K562 (cell line): Measurements from ENCODE around the gene SMAGP. TPM values are rescaled to one million over a fixed set of nuclear protein-coding genes. Genes with fewer than 3 reads are reported as not detected.

Experiments
- ATAC-seq: fragments of 200-7000 bp; cut with Tn5 transposase; 3 replicates; pipeline ENCODE4 v1.9.1; 2020; ENCODE audit warnings: moderate library complexity
- BruUV-seq: library from RNA; stranded (reverse); fragments of 400-500 nt; replicated peaks from 2 replicates; lab custom pipeline; 2021; lab: Mats Ljungman, UMichigan
- CTCF ChIA-PET: fragments of 300-600 bp; formaldehyde crosslinking; extraction: SDS; loops from one replicate; lab custom pipeline; 2021; ENCODE audit warnings: low intra/inter-chr PET ratio; lab: Yijun Ruan, JAX
- POLR2A ChIA-PET: fragments of 300-600, 350-650 bp; sonication (Branson Sonifier 250); formaldehyde crosslinking; extraction: SDS; loops from one replicate; lab custom pipeline; 2021; ENCODE audit warnings: antibody characterized with exemption, inconsistent platforms; lab: Yijun Ruan, JAX
- DNase-seq, 4 experiments: peaks; one replicate each; pipeline versions ENCODE4 v3.0.0 to v3.0.0-alpha.2; 2011 to 2018; ENCODE audit warnings: low spot score in 3 of 4, mixed read lengths in 3 of 4; ENCODE audit errors: extremely low read depth in 1 of 4
- FAIRE-seq: peaks from 2 replicates; lab custom pipeline; 2011; peaks lifted over from hg19 to GRCh38; lab: Jason Lieb, UNC
- H2AFZ ChIP-seq: 2 replicates; pipeline ENCODE4 v1.6.0; 2011; ENCODE audit warnings: low read depth, low read length, control low read depth, inconsistent platforms
- H3K27ac ChIP-seq: fragments of 200-600 bp; 3 replicates; pipeline ENCODE4 v1.8.0; 2011; ENCODE audit warnings: low read depth, mild to moderate bottlenecking, control low read depth, inconsistent platforms, low read length, moderate library complexity, mixed read lengths; ENCODE audit errors: extremely low read depth
- H3K27me3 ChIP-seq, 2 experiments: fragments of 300-600 bp in 1 of 2; 2 replicates in 1 of 2; 3 replicates in 1 of 2; pipeline versions ENCODE4 v1.6.0 to v1.8.0; 2011; ENCODE audit warnings: inconsistent platforms in 2 of 2, low read length in 2 of 2, mild to moderate bottlenecking in 1 of 2, mixed read lengths in 1 of 2, moderate library complexity in 1 of 2; ENCODE audit not compliant: control insufficient read depth in 2 of 2, insufficient read depth in 2 of 2
- H3K36me3 ChIP-seq: fragments of 300-600 bp; 3 replicates; pipeline ENCODE4 v1.8.0; 2011; ENCODE audit warnings: mild to moderate bottlenecking, low read length, inconsistent platforms; ENCODE audit not compliant: control insufficient read depth, insufficient read depth
- H3K4me1 ChIP-seq, 2 experiments: fragments of 200-600 bp in 1 of 2; replicated peaks in 1 of 2; 2 replicates in 1 of 2; 3 replicates in 1 of 2; pipeline versions ENCODE4 v1.5.1 to v1.8.0; 2011; ENCODE audit warnings: inconsistent platforms in 2 of 2, low read length in 2 of 2, mild to moderate bottlenecking in 1 of 2, mixed read lengths in 1 of 2, moderate library complexity in 1 of 2; ENCODE audit not compliant: control insufficient read depth in 2 of 2, insufficient read depth in 2 of 2
- H3K4me2 ChIP-seq: 2 replicates; pipeline ENCODE4 v1.6.1; 2011; ENCODE audit warnings: low read length, control low read depth, inconsistent platforms, mixed read lengths; ENCODE audit not compliant: insufficient read depth
- H3K4me3 ChIP-seq: fragments of 200-600 bp; sonication (generic), shearing (Covaris generic); 2 replicates; pipeline ENCODE4 v1.5.1; 2016; ENCODE audit warnings: control low read depth, inconsistent platforms
- H3K79me2 ChIP-seq: fragments of 200-600 bp; 3 replicates; pipeline ENCODE4 v1.8.0; 2011; ENCODE audit warnings: low read length, inconsistent platforms; ENCODE audit not compliant: control insufficient read depth, insufficient read depth
- H3K9ac ChIP-seq, 2 experiments: 2 replicates each; pipeline versions ENCODE4 v1.6.0 to v1.6.1; 2011; ENCODE audit warnings: low read depth in 2 of 2, low read length in 2 of 2, control low read depth in 1 of 2, inconsistent platforms in 1 of 2, mild to moderate bottlenecking in 1 of 2, mixed read lengths in 1 of 2; ENCODE audit not compliant: insufficient read depth in 1 of 2
- H3K9me1 ChIP-seq: one replicate; pipeline ENCODE4 v1.6.0; 2011; ENCODE audit warnings: inconsistent platforms, mild to moderate bottlenecking, low read length, moderate library complexity; ENCODE audit not compliant: control insufficient read depth, insufficient read depth
- H3K9me3 ChIP-seq: replicated peaks from 2 replicates; pipeline ENCODE4 v1.5.1; 2011; ENCODE audit warnings: low read depth, low read length, inconsistent platforms; ENCODE audit not compliant: control insufficient read depth, insufficient read depth
- H4K20me1 ChIP-seq: replicated peaks from 2 replicates; pipeline ENCODE4 v1.6.1; 2011; ENCODE audit warnings: low read length, inconsistent platforms, mixed read lengths; ENCODE audit not compliant: control insufficient read depth, insufficient read depth
- CEBPB ChIP-seq: fragments of 450-650 bp; IDR thresholded peaks from 2 replicates; pipeline ENCODE4 v1.6.1; 2016; ENCODE audit warnings: missing genetic modification characterization, missing compliant biosample characterization
- CEBPG ChIP-seq, 3 experiments: fragments of 200-800 bp in 1 of 3; sonication (Bioruptor generic) in 1 of 3; sonication (generic) in 1 of 3; formaldehyde crosslinking in 1 of 3; IDR thresholded peaks in 2 of 3; conservative IDR thresholded peaks in 1 of 3; 2 replicates each; pipeline versions ENCODE4 v1.6.1 to v1.8.0; 2016 to 2022; ENCODE audit warnings: missing compliant biosample characterization in 2 of 3, missing genetic modification characterization in 2 of 3, mild to moderate bottlenecking in 1 of 3, missing genetic modification reagents in 1 of 3
- HLTF ChIP-seq: fragments of 450-650 bp; IDR thresholded peaks from 2 replicates; pipeline ENCODE4 v1.6.1; 2016
- KDM4B ChIP-seq, 2 experiments: fragments of 450-650 bp in 1 of 2; sonication (generic) in 1 of 2; IDR thresholded peaks; 2 replicates each; pipeline ENCODE4 v1.6.1; 2016 to 2017; ENCODE audit warnings: borderline replicate concordance in 2 of 2, antibody characterized with exemption in 1 of 2, low read depth in 1 of 2, mild to moderate bottlenecking in 1 of 2
- SETDB1 ChIP-seq: IDR thresholded peaks from one replicate; pipeline ENCODE4 v1.6.1; 2012; ENCODE audit warnings: low read length, control low read depth, inconsistent platforms
- SMARCA5 ChIP-seq: fragments of 450-650 bp; IDR thresholded peaks from 2 replicates; pipeline ENCODE4 v1.6.1; 2016
- ZBTB1 ChIP-seq: sonication (generic); formaldehyde crosslinking; IDR thresholded peaks from 2 replicates; pipeline ENCODE4 v1.8.1; 2023; ENCODE audit warnings: missing genetic modification reagents, low read depth, mild to moderate bottlenecking, borderline replicate concordance
- ZNF644 ChIP-seq: fragments of 200-800 bp; sonication (Bioruptor generic); IDR thresholded peaks from 2 replicates; pipeline ENCODE4 v1.6.1; 2016; ENCODE audit warnings: low read depth, missing genetic modification characterization, missing compliant biosample characterization
- ZNF696 ChIP-seq: fragments of 250-450 bp; sonication (Bioruptor Pico); conservative IDR thresholded peaks from 2 replicates; pipeline ENCODE4 v1.4.0; 2020; ENCODE audit warnings: mild to moderate bottlenecking, moderate library complexity
- WGBS: fragments of 100-300 bp; shearing (Covaris generic); methylation state at CpG from one replicate; pipeline ENCODE4 v1.1.6; 2016; ENCODE audit warnings: low coverage, mixed read lengths; ENCODE audit not compliant: insufficient coverage; ENCODE audit errors: missing lambda C conversion rate; 5-methylcytosine and 5-hydroxymethylcytosine counted together
- in situ Hi-C: fragments of 300-500 bp; cut with MboI; formaldehyde crosslinking; loops from 4 replicates; pipeline ENCODE4 v1.15.0; 2018; ENCODE audit warnings: inconsistent platforms, mixed read lengths
- intact Hi-C: fragments of 100-400 bp; cut with micrococcal nuclease; formaldehyde crosslinking; loops from 2 replicates; pipeline ENCODE4 v1.14.2; 2022
- polyA plus RNA-seq, 8 experiments: library from polyadenylated mRNA; depleted of rRNA in 4 of 8; stranded (reverse) in 5 of 8; unstranded in 3 of 8; fragments of >200 nt; fragmentation: Nextera tagmentation in 2 of 8; fragmentation: Illumina TruSeq in 1 of 8; extraction: Ambion mirVana in 2 of 8; extraction: Trizol in 1 of 8; gene quantifications; 2 replicates each; pipeline versions ENCODE4 v1.2.1 to v1.2.3, GENCODE V29; 2011 to 2014; ENCODE audit warnings: inconsistent platforms in 1 of 8, missing spikeins in 1 of 8
- total RNA-seq, 7 experiments: library from RNA; depleted of rRNA in 6 of 7; stranded (reverse); fragments of >200 nt in 6 of 7; fragmentation: Illumina TruSeq in 2 of 7; extraction: Trizol in 2 of 7; gene quantifications; 2 replicates each; pipeline versions ENCODE4 v1.2.1 to v1.2.3, GENCODE V29; 2011 to 2021; ENCODE audit warnings: low replicate concordance in 1 of 7

SMAGP gene
- total and polyA plus RNA-seq, 9 of the 15 experiments (the other 6 are each of a cell fraction or from before 2014, with no cell fraction given), result 23.1 to 62.3 (median 29.9) TPM

DNA sequence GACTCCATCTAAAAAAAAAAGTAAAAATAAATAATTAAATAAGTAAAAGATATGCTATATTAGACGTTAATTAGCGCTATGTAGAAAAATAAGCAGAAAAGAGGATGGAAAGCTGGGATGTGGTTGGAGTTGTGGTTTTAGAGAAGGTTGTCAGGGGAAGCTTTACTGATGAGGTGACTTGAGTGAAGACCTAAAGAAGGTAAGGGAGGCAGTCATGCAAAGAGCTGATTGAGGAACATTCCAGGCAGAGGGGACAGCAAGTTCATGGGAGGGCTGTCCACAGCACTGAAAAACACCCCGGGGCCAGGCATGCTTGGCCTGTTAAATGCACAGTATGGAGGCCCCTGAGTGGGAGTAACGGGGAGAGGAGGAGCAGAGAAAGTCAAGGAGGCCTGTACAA, 15.7 kb downstream of the SMAGP start:
- no peak for DNase-seq
- no peak overlapping the region for H3K27ac ChIP-seq
- no peak overlapping the region for H3K4me3 ChIP-seq
- TF ChIP-seq SETDB1 (no peak), ZNF696 (CRISPR knock-in tag) (no peak), ZBTB1 (no peak), HLTF (no peak), ZNF644 (tag) (no peak)
- TF ChIP-seq, all 486 proteins: peak for 0
- H3K4me2 ChIP-seq, result no peak overlapping the region
- ChIA-PET CTCF (no interaction called here), POLR2A (no interaction called here)
- no peaks in the 10 kb centered on the region for H3K9me1 ChIP-seq
- no peak overlapping the region for H2AFZ ChIP-seq
- H3K36me3 ChIP-seq, result peaks cover 11% of the 10 kb centered on the region; the same call in 2 of the 3 replicates
- H3K27me3 ChIP-seq, result no peaks in the 10 kb centered on the region
- intact Hi-C loops, result no loop called here
- WGBS, result 67% methylated on average over 4 of the region's 4 CpGs
- no TSS peak for BruUV-seq
- peaks cover 0 to 3% of the 10 kb centered on the region in 2 experiments; a peak in 2 of 5 replicates for H3K4me1 ChIP-seq
- no peak overlapping the region for H3K9ac ChIP-seq
- H4K20me1 ChIP-seq, result no peaks in the 10 kb centered on the region
- no peak for ATAC-seq
- in situ Hi-C loops, result no loop called here
- H3K9me3 ChIP-seq, result no peaks in the 10 kb centered on the region
- FAIRE-seq, result no peak
- no peaks in the 10 kb centered on the region for H3K79me2 ChIP-seq

DNA sequence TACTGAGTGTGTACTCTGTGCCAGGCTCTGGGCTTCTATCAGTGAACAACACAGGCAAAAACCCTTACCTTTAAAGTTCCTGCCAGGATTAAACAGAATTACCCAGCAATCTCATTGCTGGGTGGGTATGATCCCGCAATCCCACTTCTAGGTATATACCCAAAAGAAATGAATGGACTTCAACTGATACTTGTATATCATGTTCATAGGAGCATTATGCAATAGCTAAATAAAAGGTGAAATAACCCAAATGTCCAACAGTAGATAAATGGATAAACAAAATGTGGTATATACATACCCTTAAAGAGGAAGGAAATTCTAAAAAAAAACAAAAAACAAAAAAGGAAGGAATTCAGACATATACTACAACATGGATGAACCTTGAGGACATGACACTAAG, 16.9 kb downstream of the SMAGP start:
- FAIRE-seq, result no peak
- WGBS, result 69% methylated on average over 1 of the region's 1 CpG
- H3K9me1 ChIP-seq, result no peaks in the 10 kb centered on the region

More for the DNA sequence above, 16.9 kb downstream of the SMAGP start:
- POLR2A ChIA-PET, result interaction anchor here (0.6 to 5.3 kb wide), 4 partner anchors 9 to 1405 kb away, joined by 3 to 37 read pairs (median 4); partner anchors contain the start of genes CSRNP2 and DAZAP2
- ATAC-seq, result no peak
- TF ChIP-seq CEBPG (CRISPR knock-in tag; IDR thresholded peaks at IDR 0.05), result no peak
- TF ChIP-seq CEBPG (tag; conservative IDR thresholded peaks at IDR 0.05 in 1 of 2, IDR thresholded peaks at IDR 0.05 in 1 of 2), result peak; percentile 55 to 80; a peak in 3 of 4 replicates
- no peak for TF ChIP-seq SMARCA5
- TF ChIP-seq KDM4B (IDR thresholded peaks at IDR 0.05; ENCODE audit: borderline replicate concordance in 2 of 2, low read depth in 1 of 2), result no peak
- TF ChIP-seq CEBPB, result peak; percentile 58
- TF ChIP-seq, all 486 proteins: peak for 2
- H3K79me2 ChIP-seq, result no peaks in the 10 kb centered on the region
- no peaks in the 10 kb centered on the region for H4K20me1 ChIP-seq
- H2AFZ ChIP-seq, result no peak overlapping the region
- CTCF ChIA-PET, result interaction anchor here (0.7 to 1.1 kb wide), 2 partner anchors 205 to 428 kb away, joined by 3 read pairs; partner anchors contain the start of gene LETMD1
- H3K36me3 ChIP-seq, result peaks cover 11% of the 10 kb centered on the region; the same call in 2 of the 3 replicates
- H3K27me3 ChIP-seq, result no peaks in the 10 kb centered on the region
- H3K9me3 ChIP-seq, result no peaks in the 10 kb centered on the region
- intact Hi-C loops, result no loop called here
- no peak overlapping the region for H3K4me2 ChIP-seq
- H3K4me3 ChIP-seq, result no peak overlapping the region
- no peak for DNase-seq
- no TSS peak for BruUV-seq
- H3K9ac ChIP-seq, result no peak overlapping the region
- no peak overlapping the region for H3K27ac ChIP-seq
- H3K4me1 ChIP-seq, result peaks cover 0 to 3% of the 10 kb centered on the region in 2 experiments; a peak in 2 of 5 replicates
- in situ Hi-C loops, result no loop called here
